HG03460 (cell line): ENCODE measurements around the gene SLC38A7.
"Not testable (repeated sequence)": the region's sequence is repeated elsewhere in the genome, so short reads cannot be mapped to it uniquely, and the experiment has no call there.

ENCODE experiments used
- ATAC-seq: cut with Tn5 transposase; IDR thresholded peaks from one replicate; pipeline ENCODE4 v1.9.1; 2021; ENCODE audit not compliant: unreplicated experiment

SLC38A7 gene

GRCh38 chr16:58684354-58685083 lies at the start of gene SLC38A7:
TSS of gene SLC38A7 (minus strand) at chr16:58684770. CDS start at chr16:58680126, 4,644 bp downstream.
- ATAC-seq: peak; percentile 99

- peak; percentile 89 for ATAC-seq
Observed at GRCh38 chr16:58733671-58734458, 49.3 kb upstream of the SLC38A7 start, which contains the start of gene GOT2. TSS of gene GOT2 (minus strand) at chr16:58734316. CDS start at chr16:58734228, 88 bp downstream.

GRCh38 chr16:58733248-58733670 lies 48.7 kb upstream of the SLC38A7 start:
- no peak for ATAC-seq

GRCh38 chr16:58732545-58733247 lies 48.1 kb upstream of the SLC38A7 start:
- ATAC-seq: peak; percentile 39

- ATAC-seq: no peak
Observed at GRCh38 chr16:58730724-58731370, 46.3 kb upstream of the SLC38A7 start.

GRCh38 chr16:58727796-58728568 lies 43.4 kb upstream of the SLC38A7 start:
- no peak for ATAC-seq

- no peak for ATAC-seq
Observed at GRCh38 chr16:58727028-58727781, 42.6 kb upstream of the SLC38A7 start.

GRCh38 chr16:58723109-58723508 lies 38.5 kb upstream of the SLC38A7 start:
- ATAC-seq: no peak

- ATAC-seq: no peak
Observed at GRCh38 chr16:58717994-58718393, 33.4 kb upstream of the SLC38A7 start.

GRCh38 chr16:58716468-58716867 lies 31.9 kb upstream of the SLC38A7 start:
- ATAC-seq: no peak

GRCh38 chr16:58713742-58714141 lies 29.2 kb upstream of the SLC38A7 start:
- ATAC-seq: no peak

- ATAC-seq: no peak
Observed at GRCh38 chr16:58709333-58709732, 24.8 kb upstream of the SLC38A7 start.

GRCh38 chr16:58699151-58699550 lies 14.6 kb upstream of the SLC38A7 start:
- ATAC-seq: no peak

- ATAC-seq: no peak
Observed at GRCh38 chr16:58695368-58695767, 10.8 kb upstream of the SLC38A7 start.

GRCh38 chr16:58692450-58692849 lies 7.9 kb upstream of the SLC38A7 start:
- no peak for ATAC-seq

- ATAC-seq: not testable (repeated sequence)
Observed at GRCh38 chr16:58686985-58687706, 2.6 kb upstream of the SLC38A7 start.

GRCh38 chr16:58685084-58685449 lies 497 bp upstream of the SLC38A7 start:
- ATAC-seq: no peak

- ATAC-seq: no peak
Observed at GRCh38 chr16:58684001-58684353, 593 bp downstream of the SLC38A7 start.

- ATAC-seq: no peak
Observed at GRCh38 chr16:58679763-58680162, 4.8 kb downstream of the SLC38A7 start.
